H1 (cell line): ENCODE measurements around the gene CYLD. TPM values are rescaled to one million over a fixed set of nuclear protein-coding genes. Genes with fewer than 3 reads are reported as not detected.

ENCODE experiments used
- CTCF ChIA-PET: fragments of 300-600 bp; sonication (Branson Sonifier 250); formaldehyde crosslinking; loops from one replicate; lab custom pipeline; 2021; ENCODE audit not compliant: partially characterized antibody; lab: Charles Lee
- POLR2A ChIA-PET: fragments of 300-600 bp; sonication (Branson Sonifier 250); formaldehyde crosslinking; loops from one replicate; lab custom pipeline; 2021; ENCODE audit warnings: inconsistent platforms; ENCODE audit not compliant: partially characterized antibody; lab: Charles Lee
- DNase-seq, 2 experiments: peaks; one replicate each; pipeline versions ENCODE4 v3.0.0 to v3.0.0-alpha.2; 2010 to 2022; ENCODE audit warnings: low spot score in 2 of 2, low read depth in 1 of 2, mixed read lengths in 1 of 2
- FAIRE-seq: peaks from 2 replicates; lab custom pipeline; 2011; peaks lifted over from hg19 to GRCh38; lab: Jason Lieb, UNC
- H2AFZ ChIP-seq: 2 replicates; pipeline ENCODE4 v1.8.1; 2012; ENCODE audit warnings: low read length, inconsistent platforms
- H2AK5ac ChIP-seq: 2 replicates; pipeline ENCODE4 v1.6.1; 2013; ENCODE audit warnings: low read depth, low read length
- H2BK120ac ChIP-seq: replicated peaks from 2 replicates; pipeline ENCODE3; 2013; ENCODE audit warnings: low read depth, low read length, inconsistent platforms
- H2BK12ac ChIP-seq: 2 replicates; pipeline ENCODE4 v1.6.1; 2013; ENCODE audit warnings: low read depth, low read length
- H2BK15ac ChIP-seq: 2 replicates; pipeline ENCODE4 v1.6.1; 2013; ENCODE audit warnings: low read length
- H2BK20ac ChIP-seq: 2 replicates; pipeline ENCODE4 v1.6.1; 2013; ENCODE audit warnings: low read length
- H2BK5ac ChIP-seq: 2 replicates; pipeline ENCODE4 v1.6.1; 2013; ENCODE audit warnings: low read depth, low read length
- H3K14ac ChIP-seq: 2 replicates; pipeline ENCODE4 v1.6.1; 2013; ENCODE audit warnings: inconsistent platforms; ENCODE audit not compliant: insufficient read length
- H3K18ac ChIP-seq: 2 replicates; pipeline ENCODE4 v1.6.1; 2013; ENCODE audit warnings: low read length; ENCODE audit errors: extremely low read depth
- H3K23ac ChIP-seq: 2 replicates; pipeline ENCODE4 v1.6.1; 2013; ENCODE audit warnings: inconsistent platforms; ENCODE audit not compliant: insufficient read length
- H3K23me2 ChIP-seq: 2 replicates; pipeline ENCODE4 v1.6.1; 2013; ENCODE audit warnings: low read depth, low read length
- H3K27ac ChIP-seq: 2 replicates; pipeline ENCODE4 v1.6.1; 2011; ENCODE audit warnings: low read depth, low read length, inconsistent platforms
- H3K27me3 ChIP-seq, 4 experiments: replicated peaks in 1 of 4; 1 replicate in 1 of 4; 2 replicates in 3 of 4; pipeline versions ENCODE4 v1.6.1 to v1.8.1; 2011 to 2013; ENCODE audit warnings: low read length in 3 of 4, mild to moderate bottlenecking in 3 of 4, inconsistent platforms in 2 of 4, mixed read lengths in 2 of 4, moderate library complexity in 1 of 4; ENCODE audit not compliant: control insufficient read depth in 3 of 4, insufficient read depth in 3 of 4; ENCODE audit errors: extremely low read depth in 1 of 4
- H3K36me3 ChIP-seq, 4 experiments: 2 replicates each; pipeline versions ENCODE4 v1.6.1 to v1.8.1; 2011 to 2013; ENCODE audit warnings: mild to moderate bottlenecking in 4 of 4, low read length in 3 of 4, moderate library complexity in 2 of 4, control low read depth in 1 of 4, inconsistent platforms in 1 of 4; ENCODE audit not compliant: insufficient read depth in 4 of 4, control insufficient read depth in 2 of 4
- H3K4ac ChIP-seq: replicated peaks from 2 replicates; pipeline ENCODE3; 2013; ENCODE audit warnings: low read length, low read depth, mixed read lengths, inconsistent platforms; ENCODE audit not compliant: insufficient read length
- H3K4me1 ChIP-seq, 4 experiments: replicated peaks in 1 of 4; 1 replicate in 1 of 4; 2 replicates in 3 of 4; pipeline versions ENCODE4 v1.6.1 to v1.8.1; 2011 to 2013; ENCODE audit warnings: low read length in 3 of 4, inconsistent platforms in 2 of 4, mixed read lengths in 1 of 4; ENCODE audit not compliant: insufficient read depth in 4 of 4, control insufficient read depth in 3 of 4
- H3K4me2 ChIP-seq, 2 experiments: 2 replicates each; pipeline versions ENCODE4 v1.6.1 to v1.8.1; 2011 to 2013; ENCODE audit warnings: low read depth in 2 of 2, low read length in 2 of 2, control low read depth in 1 of 2, inconsistent platforms in 1 of 2, mild to moderate bottlenecking in 1 of 2; ENCODE audit not compliant: insufficient read depth in 1 of 2
- H3K4me3 ChIP-seq, 4 experiments: fragments of 200-600, 300-600 bp in 1 of 4; sonication (generic), shearing (Covaris generic), sonication (Bioruptor Twin) in 1 of 4; 2 replicates each; pipeline versions ENCODE4 v1.5.1 to v1.8.1; 2011 to 2016; ENCODE audit warnings: low read length in 4 of 4, low read depth in 3 of 4, control low read depth in 2 of 4, inconsistent platforms in 2 of 4, mild to moderate bottlenecking in 2 of 4, mixed read lengths in 1 of 4, moderate library complexity in 1 of 4; ENCODE audit not compliant: insufficient read depth in 2 of 4; ENCODE audit errors: extremely low read depth in 1 of 4
- H3K56ac ChIP-seq: replicated peaks from 2 replicates; pipeline ENCODE3; 2013; ENCODE audit warnings: low read depth, mild to moderate bottlenecking, mixed read lengths, low read length, inconsistent platforms; ENCODE audit not compliant: insufficient read length
- H3K79me1 ChIP-seq: 2 replicates; pipeline ENCODE4 v1.6.1; 2013; ENCODE audit warnings: low read depth, low read length, control low read depth
- H3K79me2 ChIP-seq, 2 experiments: 2 replicates each; pipeline versions ENCODE4 v1.6.1 to v1.8.1; 2012 to 2013; ENCODE audit warnings: low read length in 2 of 2, mild to moderate bottlenecking in 2 of 2, inconsistent platforms in 1 of 2; ENCODE audit not compliant: insufficient read depth in 2 of 2, control insufficient read depth in 1 of 2
- H3K9ac ChIP-seq, 4 experiments: replicated peaks in 1 of 4; 1 replicate in 1 of 4; 2 replicates in 3 of 4; pipeline versions ENCODE4 v1.6.1 to v1.8.1; 2011 to 2013; ENCODE audit warnings: low read depth in 3 of 4, low read length in 3 of 4, control low read depth in 2 of 4, mild to moderate bottlenecking in 2 of 4, moderate library complexity in 2 of 4, inconsistent platforms in 1 of 4; ENCODE audit errors: extremely low read depth in 1 of 4
- H3K9me3 ChIP-seq, 2 experiments: 2 replicates each; pipeline versions ENCODE4 v1.6.1 to v1.8.1; 2012 to 2013; ENCODE audit warnings: mild to moderate bottlenecking in 2 of 2, moderate library complexity in 2 of 2, control low read depth in 1 of 2, inconsistent platforms in 1 of 2, low read depth in 1 of 2, low read length in 1 of 2, mixed read lengths in 1 of 2; ENCODE audit not compliant: insufficient read depth in 2 of 2
- H4K20me1 ChIP-seq, 2 experiments: replicated peaks in 1 of 2; 2 replicates each; pipeline versions ENCODE3 to v1.8.1; 2011 to 2013; ENCODE audit warnings: inconsistent platforms in 2 of 2, low read length in 2 of 2, mild to moderate bottlenecking in 1 of 2; ENCODE audit not compliant: insufficient read depth in 2 of 2, control insufficient read depth in 1 of 2
- H4K5ac ChIP-seq: 2 replicates; pipeline ENCODE4 v1.6.1; 2013; ENCODE audit warnings: low read length, low read depth, mixed read lengths, inconsistent platforms; ENCODE audit not compliant: insufficient read length
- H4K8ac ChIP-seq: 2 replicates; pipeline ENCODE4 v1.8.0; 2013; ENCODE audit warnings: mild to moderate bottlenecking, moderate library complexity, low read length, inconsistent platforms; ENCODE audit not compliant: insufficient read depth; ENCODE audit errors: extremely low read depth
- H4K91ac ChIP-seq: replicated peaks from 2 replicates; pipeline ENCODE3; 2013; ENCODE audit warnings: low read length, mixed read lengths, inconsistent platforms; ENCODE audit not compliant: insufficient read length
- CREB1 ChIP-seq: IDR thresholded peaks from 2 replicates; pipeline ENCODE4 v1.6.1; 2012; ENCODE audit warnings: inconsistent platforms
- CTBP2 ChIP-seq: IDR thresholded peaks from 2 replicates; pipeline ENCODE4 v1.7.0; 2011; ENCODE audit warnings: borderline replicate concordance, mild to moderate bottlenecking, moderate library complexity, mixed read lengths, low read length; ENCODE audit not compliant: insufficient read depth, insufficient read length
- GABPA ChIP-seq: IDR thresholded peaks from 2 replicates; pipeline ENCODE4 v1.6.1; 2011; ENCODE audit warnings: mild to moderate bottlenecking, low read length, moderate library complexity, borderline replicate concordance; ENCODE audit not compliant: insufficient read depth
- RFX5 ChIP-seq: IDR thresholded peaks from 2 replicates; pipeline ENCODE4 v1.6.1; 2011; ENCODE audit warnings: low read depth, low read length, improper control_type of control experiment, borderline replicate concordance
- WGBS, 2 experiments: shearing (Covaris generic) in 1 of 2; methylation state at CpG; one replicate each; pipeline versions ENCODE4 v1.1.6 to v1.1.7; 2013 to 2015; ENCODE audit warnings: low lambda C conversion rate in 2 of 2, mixed read lengths in 2 of 2, inconsistent platforms in 1 of 2, low coverage in 1 of 2, missing lambda C conversion rate in 1 of 2; ENCODE audit not compliant: insufficient replicate concordance in 2 of 2, insufficient coverage in 1 of 2, insufficient read length in 1 of 2; ENCODE audit errors: extremely low coverage in 1 of 2, missing lambda C conversion rate in 1 of 2; 5-methylcytosine and 5-hydroxymethylcytosine counted together
- polyA plus RNA-seq, 7 experiments: library from polyadenylated mRNA; depleted of rRNA in 3 of 7; stranded (reverse) in 5 of 7; unstranded in 2 of 7; fragments of >200 nt in 5 of 7; fragments of 200-250 nt in 2 of 7; gene quantifications; 1 replicate in 5 of 7; 2 replicates in 1 of 7; 4 replicates in 1 of 7; pipeline versions ENCODE4 v1.2.1 to v1.2.3, GENCODE V29; 2011 to 2013; ENCODE audit warnings: missing spikeins in 2 of 7, mixed read lengths in 2 of 7
- total RNA-seq: library from RNA; stranded (reverse); fragmentation: NEBNext Ultra II Directional; extraction: Animal tissue kit (Norgen Biotek cat#: 25700); gene quantifications from 2 replicates; pipeline ENCODE4 v1.2.1, GENCODE V29; 2021
- TF ChIP-seq, protein P1 (sequence below): IDR thresholded peaks from 2 replicates; pipeline ENCODE4 v1.6.1; 2011; ENCODE audit warnings: low read depth, mild to moderate bottlenecking, low read length; ENCODE audit not compliant: insufficient read depth

The CYLD gene
- total and polyA plus RNA-seq, 2 of the 8 experiments (the other 6 are each of a cell fraction or from before 2014, with no cell fraction given) = 3.7 to 18.8 TPM

DNA sequence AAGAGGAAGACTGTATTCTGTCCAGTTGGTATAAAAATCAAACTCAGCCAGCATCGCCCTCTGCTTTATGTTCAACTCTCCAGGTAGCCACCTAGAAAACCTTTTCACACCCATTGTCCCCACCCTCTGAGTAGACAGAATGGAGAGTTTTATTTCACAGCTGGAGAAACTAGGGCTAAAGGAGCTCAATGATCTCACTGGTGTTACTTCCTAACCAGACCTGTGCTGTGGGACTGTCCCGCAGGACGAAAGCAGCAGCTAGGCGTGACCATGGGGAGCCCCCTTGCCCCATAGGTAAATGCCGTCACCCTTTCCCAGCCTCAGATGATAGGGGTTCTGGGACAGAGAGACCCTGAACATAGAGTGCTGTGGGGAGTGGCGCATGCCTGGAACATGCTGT lies 67.7 kb downstream of the CYLD start:
- DNase-seq = no peak
- Histone ChIP-seq H4K20me1 (no peaks in the 10 kb centered on the region), H3K56ac (no peak overlapping the region), H3K4me3 (no peak overlapping the region), H3K4ac (no peak overlapping the region), H2BK120ac (no peak overlapping the region), H2BK20ac (no peak overlapping the region), H3K79me2 (no peaks in the 10 kb centered on the region), H3K27ac (no peak overlapping the region), H2AK5ac (no peak overlapping the region), H4K8ac (no peak overlapping the region), H3K79me1 (no peaks in the 10 kb centered on the region), H2BK15ac (no peak overlapping the region), H3K23ac (no peak overlapping the region), H3K14ac (no peak overlapping the region), H4K91ac (no peak overlapping the region), H2AFZ (no peak overlapping the region), H3K23me2 (0 out of 2 replicates have a peak, but pooled peaks cover 2% of the 10 kb centered on the region)
- CTCF ChIA-PET = interaction anchor here (0.8 to 1.9 kb wide), 6 partner anchors 13 to 240 kb away, joined by 3 to 5 read pairs (median 4); no protein-coding TSS in a partner anchor
- WGBS, 2 experiments = 89% methylated on average over 6 of the region's 6 CpGs; no CpG with 5 or more reads in 1 of the 2 experiments
- TF ChIP-seq CTBP2 = no peak
- no peak for TF ChIP-seq RFX5
- TF ChIP-seq, protein P1, sequence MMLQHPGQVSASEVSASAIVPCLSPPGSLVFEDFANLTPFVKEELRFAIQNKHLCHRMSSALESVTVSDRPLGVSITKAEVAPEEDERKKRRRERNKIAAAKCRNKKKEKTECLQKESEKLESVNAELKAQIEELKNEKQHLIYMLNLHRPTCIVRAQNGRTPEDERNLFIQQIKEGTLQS = no peak
- no peak for TF ChIP-seq CREB1
- no peak for TF ChIP-seq GABPA
- TF ChIP-seq, all 59 proteins: peak for 0
- FAIRE-seq = no peak
- H3K27me3 ChIP-seq = no peaks in the 10 kb centered on the region
- POLR2A ChIA-PET = no interaction called here
- H3K18ac ChIP-seq = no peak overlapping the region
- no peaks in the 10 kb centered on the region for H3K9me3 ChIP-seq
- H3K4me2 ChIP-seq = no peak overlapping the region
- H2BK5ac ChIP-seq = no peak overlapping the region
- H3K36me3 ChIP-seq = no peaks in the 10 kb centered on the region
- no peak overlapping the region for H2BK12ac ChIP-seq
- no peak overlapping the region for H3K9ac ChIP-seq
- 0 out of 7 replicates have a peak, but pooled peaks cover 0 to 2% (median 0%) of the 10 kb centered on the region in 4 experiments for H3K4me1 ChIP-seq
- no peak overlapping the region for H4K5ac ChIP-seq
